GM12878 (cell line): ENCODE measurements around the gene EGF. TPM values are rescaled to one million over a fixed set of nuclear protein-coding genes. Genes with fewer than 3 reads are reported as not detected.

Experiments
- ATAC-seq: fragments of 200-7000 bp; cut with Tn5 transposase; 3 replicates; pipeline ENCODE4 v1.9.1; 2020; ENCODE audit warnings: mild to moderate bottlenecking, moderate library complexity
- BruUV-seq: library from RNA; stranded (reverse); fragments of 400-500 nt; replicated peaks from 2 replicates; lab custom pipeline; 2021; lab: Mats Ljungman, UMichigan
- CTCF ChIA-PET: fragments of 300-600 bp; sonication (Branson Sonifier 250); formaldehyde crosslinking; extraction: SDS; loops from one replicate; lab custom pipeline; 2021; ENCODE audit warnings: inconsistent platforms; lab: Yijun Ruan, JAX
- POLR2A ChIA-PET: fragments of 350-600 bp; formaldehyde crosslinking; extraction: SDS; loops from one replicate; lab custom pipeline; 2021; ENCODE audit warnings: inconsistent platforms; lab: Charles Lee
- RAD21 ChIA-PET: fragments of 300-600 bp; sonication (Branson Sonifier 250); formaldehyde crosslinking; loops from one replicate; lab custom pipeline; 2023; ENCODE audit warnings: antibody characterized with exemption; ENCODE audit not compliant: unreplicated experiment; lab: Charles Lee
- SMC1A ChIA-PET: fragments of 300-600 bp; sonication (Branson Sonifier 250); formaldehyde crosslinking; loops from one replicate; lab custom pipeline; 2023; ENCODE audit not compliant: unreplicated experiment, uncharacterized antibody; lab: Charles Lee
- DNase-seq: peaks from one replicate; pipeline ENCODE4 v3.0.0-alpha.2; 2011; ENCODE audit warnings: low read depth, low spot score
- FAIRE-seq: peaks from 3 replicates; lab custom pipeline; 2011; peaks lifted over from hg19 to GRCh38; lab: Jason Lieb, UNC
- H2AFZ ChIP-seq: 2 replicates; pipeline ENCODE4 v1.6.0; 2011; ENCODE audit warnings: low read depth, low read length, control low read depth; ENCODE audit not compliant: control insufficient read depth
- H3K27ac ChIP-seq: 2 replicates; pipeline ENCODE4 v1.5.1; 2011; ENCODE audit warnings: control low read depth; ENCODE audit not compliant: control insufficient read depth, insufficient read depth
- H3K27me3 ChIP-seq, 2 experiments: replicated peaks in 1 of 2; 2 replicates each; pipeline versions ENCODE4 v1.6.0 to v1.6.1; 2011; ENCODE audit warnings: low read length in 1 of 2; ENCODE audit not compliant: control insufficient read depth in 2 of 2, insufficient read depth in 2 of 2
- H3K36me3 ChIP-seq, 2 experiments: 2 replicates each; pipeline ENCODE4 v1.5.1; 2011; ENCODE audit warnings: low read length in 1 of 2; ENCODE audit not compliant: control insufficient read depth in 2 of 2, insufficient read depth in 2 of 2
- H3K4me1 ChIP-seq: 2 replicates; pipeline ENCODE4 v1.6.1; 2011; ENCODE audit warnings: mild to moderate bottlenecking, low read length, moderate library complexity, mixed read lengths; ENCODE audit not compliant: control insufficient read depth, insufficient read depth
- H3K4me2 ChIP-seq: 2 replicates; pipeline ENCODE4 v1.6.0; 2011; ENCODE audit warnings: control low read depth; ENCODE audit not compliant: control insufficient read depth, insufficient read depth
- H3K4me3 ChIP-seq: fragments of 200-600 bp; sonication (generic); 2 replicates; pipeline ENCODE4 v1.5.1; 2016
- H3K79me2 ChIP-seq: 2 replicates; pipeline ENCODE4 v1.6.0; 2011; ENCODE audit warnings: low read length; ENCODE audit not compliant: control insufficient read depth, insufficient read depth
- H3K9ac ChIP-seq: 2 replicates; pipeline ENCODE4 v1.8.0; 2011; ENCODE audit warnings: low read length, control low read depth, mixed read lengths; ENCODE audit not compliant: control insufficient read depth, insufficient read depth
- H3K9me3 ChIP-seq: replicated peaks from 3 replicates; pipeline ENCODE4 v1.5.1; 2011; ENCODE audit warnings: mild to moderate bottlenecking, low read length; ENCODE audit not compliant: control insufficient read depth, insufficient read depth
- H4K20me1 ChIP-seq: 2 replicates; pipeline ENCODE4 v1.6.0; 2011; ENCODE audit not compliant: control insufficient read depth, insufficient read depth
- RAD21 ChIP-seq: IDR thresholded peaks from 2 replicates; pipeline ENCODE4 v1.6.1; 2011; ENCODE audit warnings: mild to moderate bottlenecking, low read depth, low read length, moderate library complexity; ENCODE audit not compliant: insufficient read depth
- SMC3 ChIP-seq: IDR thresholded peaks from 2 replicates; pipeline ENCODE4 v1.6.1; 2011; ENCODE audit warnings: low read length, improper control_type of control experiment, borderline replicate concordance
- YBX1 ChIP-seq: fragments of 450-650 bp; IDR thresholded peaks from 2 replicates; pipeline ENCODE4 v1.6.1; 2016; ENCODE audit warnings: antibody characterized with exemption
- WGBS: methylation state at CpG from one replicate; pipeline ENCODE4 v1.1.6; 2016; ENCODE audit warnings: low lambda C conversion rate; ENCODE audit not compliant: insufficient replicate concordance, insufficient coverage; ENCODE audit errors: missing lambda C conversion rate; 5-methylcytosine and 5-hydroxymethylcytosine counted together
- in situ Hi-C: fragments of 300-500 bp; cut with MboI; formaldehyde crosslinking; loops from 9 replicates; pipeline ENCODE4 v1.14.3; 2018; ENCODE audit warnings: mixed read lengths
- intact Hi-C: fragments of 100-400 bp; cut with micrococcal nuclease; formaldehyde crosslinking; loops from one replicate; pipeline ENCODE4 v1.14.2; 2022; ENCODE audit not compliant: unreplicated experiment
- polyA plus RNA-seq, 11 experiments: library from polyadenylated mRNA; depleted of rRNA in 4 of 11; unstranded in 6 of 11; stranded (reverse) in 5 of 11; fragments of >200 nt; fragmentation: Nextera tagmentation in 4 of 11; fragmentation: Illumina TruSeq in 1 of 11; extraction: Ambion mirVana in 4 of 11; extraction: Trizol in 1 of 11; gene quantifications; 1 replicate in 1 of 11; 2 replicates in 10 of 11; pipeline versions ENCODE4 v1.2.1 to v1.2.3, GENCODE V29; 2011 to 2016; ENCODE audit warnings: inconsistent platforms in 2 of 11, missing spikeins in 2 of 11, low read depth in 1 of 11
- total RNA-seq, 4 experiments: library from RNA; depleted of rRNA in 3 of 4; stranded (reverse); fragments of >200 nt in 3 of 4; fragmentation: Illumina TruSeq in 1 of 4; extraction: Trizol in 1 of 4; gene quantifications; 2 replicates each; pipeline versions ENCODE4 v1.2.1 to v1.2.3, GENCODE V29; 2013 to 2021
- TF ChIP-seq, protein P1 (sequence below), 3 experiments: IDR thresholded peaks in 2 of 3; conservative IDR thresholded peaks in 1 of 3; 2 replicates each; pipeline ENCODE4 v1.5.1; 2011; ENCODE audit warnings: low read depth in 3 of 3, low read length in 3 of 3, mild to moderate bottlenecking in 3 of 3, control low read depth in 2 of 3, moderate library complexity in 2 of 3, inconsistent platforms in 1 of 3, mixed read lengths in 1 of 3; ENCODE audit not compliant: control insufficient read depth in 2 of 3, insufficient read depth in 1 of 3; ENCODE audit errors: extremely low read depth in 1 of 3

EGF gene
- total and polyA plus RNA-seq, 10 of the 15 experiments (the other 5 are each of a cell fraction or from before 2014, with no cell fraction given) = 0.02 to 0.90 (median 0.19) TPM; not detected in 4

GRCh38 chr4:109977854-109978501 lies 65.3 kb downstream of the EGF start:
- Histone ChIP-seq H3K79me2 (no peaks in the 10 kb centered on the region), H2AFZ (no peak overlapping the region), H3K9me3 (no peaks in the 10 kb centered on the region), H3K4me1 (no peaks in the 10 kb centered on the region), H3K36me3 (no peaks in the 10 kb centered on the region), H3K27me3 (peaks cover 0 to 2% of the 10 kb centered on the region in 2 experiments; a peak in 3 of 4 replicates), H3K9ac (no peak overlapping the region), H3K4me3 (no peak overlapping the region), H4K20me1 (no peaks in the 10 kb centered on the region), H3K27ac (no peak overlapping the region), H3K4me2 (no peak overlapping the region)
- no TSS peak for BruUV-seq
- ChIA-PET SMC1A (interaction anchor here (0.5 to 2.2 kb wide), 7 partner anchors 25 to 557 kb away, joined by 3 to 7 read pairs (median 4); partner anchors contain the start of gene RRH), RAD21 (interaction anchor here (0.6 to 1.5 kb wide), 7 partner anchors 16 to 559 kb away, joined by 3 to 5 read pairs (median 3); no protein-coding TSS in a partner anchor), POLR2A (no interaction called here), CTCF (interaction anchor here (0.7 to 3.6 kb wide), 24 partner anchors 10 to 560 kb away, joined by 3 to 19 read pairs (median 4); no protein-coding TSS in a partner anchor)
- DNase-seq (no peak), ATAC-seq (peak; percentile 64), FAIRE-seq (no peak)
- 67% methylated on average over 2 of the region's 2 CpGs for WGBS
- intact Hi-C loops = loop anchor here (1.0 to 10.0 kb wide), 4 partner anchors 143 to 556 kb away; partner anchors contain the start of genes CASP6 and MCUB
- in situ Hi-C loops = loop anchor here (5.0 kb wide), 1 partner anchor 551 kb away; no protein-coding TSS in a partner anchor
- TF ChIP-seq RAD21 = peak; percentile 58
- no peak for TF ChIP-seq YBX1
- TF ChIP-seq SMC3 = peak; percentile 35; the same call in 1 of the 2 replicates
- TF ChIP-seq, protein P1, sequence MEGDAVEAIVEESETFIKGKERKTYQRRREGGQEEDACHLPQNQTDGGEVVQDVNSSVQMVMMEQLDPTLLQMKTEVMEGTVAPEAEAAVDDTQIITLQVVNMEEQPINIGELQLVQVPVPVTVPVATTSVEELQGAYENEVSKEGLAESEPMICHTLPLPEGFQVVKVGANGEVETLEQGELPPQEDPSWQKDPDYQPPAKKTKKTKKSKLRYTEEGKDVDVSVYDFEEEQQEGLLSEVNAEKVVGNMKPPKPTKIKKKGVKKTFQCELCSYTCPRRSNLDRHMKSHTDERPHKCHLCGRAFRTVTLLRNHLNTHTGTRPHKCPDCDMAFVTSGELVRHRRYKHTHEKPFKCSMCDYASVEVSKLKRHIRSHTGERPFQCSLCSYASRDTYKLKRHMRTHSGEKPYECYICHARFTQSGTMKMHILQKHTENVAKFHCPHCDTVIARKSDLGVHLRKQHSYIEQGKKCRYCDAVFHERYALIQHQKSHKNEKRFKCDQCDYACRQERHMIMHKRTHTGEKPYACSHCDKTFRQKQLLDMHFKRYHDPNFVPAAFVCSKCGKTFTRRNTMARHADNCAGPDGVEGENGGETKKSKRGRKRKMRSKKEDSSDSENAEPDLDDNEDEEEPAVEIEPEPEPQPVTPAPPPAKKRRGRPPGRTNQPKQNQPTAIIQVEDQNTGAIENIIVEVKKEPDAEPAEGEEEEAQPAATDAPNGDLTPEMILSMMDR (IDR thresholded peaks at IDR 0.05 in 2 of 3, conservative IDR thresholded peaks at IDR 0.05 in 1 of 3; ENCODE audit: control insufficient read depth in 2 of 3, extremely low read depth in 1 of 3, insufficient read depth in 1 of 3, low read depth in 3 of 3, low read length in 3 of 3) = peak; percentile 20 to 48 (median 28); a peak in 4 of 6 replicates
